Chondrocyte (in vitro differentiated cells): ENCODE data around the gene GOSR2. TPM values are rescaled to one million over a fixed set of nuclear protein-coding genes. Genes with fewer than 3 reads are reported as not detected.
"Not testable (repeated sequence)": the region's sequence is repeated elsewhere in the genome, so short reads cannot be mapped to it uniquely, and the experiment has no call there.

ENCODE experiments used
- DNase-seq: peaks from one replicate; pipeline ENCODE4 v3.0.0; 2021; ENCODE audit warnings: mixed read lengths, low spot score
- H3K27ac Mint-ChIP-seq: one replicate; pipeline ENCODE4 v1.8.0; 2021; ENCODE audit warnings: mild to moderate bottlenecking, moderate library complexity, mixed read lengths; ENCODE audit not compliant: unreplicated experiment
- H3K27me3 Mint-ChIP-seq: 2 replicates; pipeline ENCODE4 v1.8.0; 2021; ENCODE audit warnings: low read depth, mixed read lengths
- H3K36me3 Mint-ChIP-seq: 2 replicates; pipeline ENCODE4 v1.8.0; 2021; ENCODE audit warnings: low read depth, mixed read lengths
- H3K4me1 Mint-ChIP-seq: 2 replicates; pipeline ENCODE4 v1.8.0; 2021; ENCODE audit warnings: low read depth, mild to moderate bottlenecking, mixed read lengths
- H3K4me3 Mint-ChIP-seq: one replicate; pipeline ENCODE4 v1.8.0; 2021; ENCODE audit warnings: mild to moderate bottlenecking, moderate library complexity, mixed read lengths; ENCODE audit not compliant: unreplicated experiment
- H3K9me3 Mint-ChIP-seq: 2 replicates; pipeline ENCODE4 v1.8.0; 2021; ENCODE audit warnings: low read depth, mixed read lengths
- CTCF ChIP-seq: fragments of 200-600 bp; sonication (generic); IDR thresholded peaks from 2 replicates; pipeline ENCODE4 v1.5.0; 2021; ENCODE audit warnings: antibody characterized with exemption, mild to moderate bottlenecking, moderate library complexity
- total RNA-seq: library from RNA; stranded (reverse); gene quantifications from 3 replicates; pipeline ENCODE4 v1.2.1, GENCODE V29; 2021

GOSR2 gene
- total RNA-seq, 1 donor from 2014 or later, result 56.5 TPM

DNA sequence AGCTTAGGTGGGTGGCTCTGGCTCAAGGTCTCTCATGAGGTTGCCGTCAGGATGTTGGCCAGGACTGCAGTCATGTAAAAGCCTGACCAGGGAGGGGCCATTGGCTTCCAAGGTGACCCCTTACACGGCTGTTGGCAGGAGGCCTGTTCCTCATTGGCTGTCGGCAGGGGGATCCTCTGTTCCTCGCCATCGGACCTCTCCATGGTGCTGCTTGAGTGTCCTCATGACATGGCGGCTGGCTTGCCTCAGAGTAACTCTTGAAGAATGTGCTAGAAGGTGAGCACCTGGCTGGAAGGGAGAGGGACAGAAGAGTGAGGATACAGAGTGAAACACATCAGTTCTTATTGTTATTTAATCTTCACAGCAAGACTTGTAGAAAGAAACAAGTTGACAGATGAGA is 60.8 kb downstream of the GOSR2 start:
- DNase-seq, result no peak
- Mint-ChIP-seq H3K36me3 (no peaks in the 10 kb centered on the region), H3K9me3 (peaks cover 4% of the 10 kb centered on the region), H3K4me1 (peaks cover 3% of the 10 kb centered on the region), H3K27me3 (peaks cover 32% of the 10 kb centered on the region), H3K4me3 (no peak overlapping the region), H3K27ac (no peak overlapping the region)
- TF ChIP-seq CTCF, result no peak

DNA sequence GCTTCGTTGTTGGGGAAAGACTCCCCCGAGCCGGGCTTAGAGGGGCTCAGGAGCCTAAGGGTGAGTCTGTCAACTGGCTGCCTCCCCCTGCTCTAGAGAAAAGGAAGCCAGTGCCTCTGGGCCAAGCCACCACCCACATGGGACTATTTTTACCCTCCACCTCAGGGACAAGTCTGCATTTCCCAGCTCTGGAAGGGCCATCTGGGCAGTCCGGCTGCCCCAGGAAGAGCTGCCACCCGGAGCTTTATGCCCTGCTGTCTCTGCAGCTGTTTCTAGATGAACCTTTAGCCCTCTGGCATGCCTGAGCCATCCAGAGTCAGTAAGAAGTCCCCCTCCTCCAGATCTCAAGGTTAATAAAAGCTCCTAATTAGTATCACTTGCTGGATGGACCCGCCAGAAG is 61.4 kb downstream of the GOSR2 start:
- Mint-ChIP-seq H3K27me3 (peaks cover 33% of the 10 kb centered on the region), H3K9me3 (peaks cover 4% of the 10 kb centered on the region), H3K4me3 (no peak overlapping the region), H3K36me3 (no peaks in the 10 kb centered on the region), H3K4me1 (peaks cover 2% of the 10 kb centered on the region), H3K27ac (no peak overlapping the region)
- no peak for DNase-seq
- TF ChIP-seq CTCF, result no peak

DNA sequence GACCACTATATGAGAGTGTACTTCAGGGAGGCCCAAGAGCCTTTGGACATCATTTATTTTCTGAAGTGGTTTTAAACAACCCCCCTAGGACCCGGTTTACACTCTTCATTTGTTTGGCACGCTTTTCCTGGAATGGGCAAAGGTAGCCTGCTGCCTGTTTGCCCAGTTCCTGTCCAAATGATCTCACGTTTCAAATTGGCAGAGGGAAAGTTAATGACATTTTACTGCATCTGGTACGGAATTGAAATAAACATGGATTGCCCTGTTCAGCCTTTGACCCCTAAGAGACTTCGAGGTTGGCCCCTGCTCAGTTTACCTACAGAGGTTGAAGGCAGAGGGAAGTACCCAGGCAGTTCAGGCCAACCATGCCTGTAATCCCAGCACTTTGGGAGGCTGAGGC is 61.9 kb downstream of the GOSR2 start:
- Mint-ChIP-seq H3K27ac (no peak overlapping the region), H3K36me3 (no peaks in the 10 kb centered on the region), H3K27me3 (peaks cover 33% of the 10 kb centered on the region), H3K4me1 (no peaks in the 10 kb centered on the region), H3K4me3 (no peak overlapping the region), H3K9me3 (peaks cover 4% of the 10 kb centered on the region)
- no peak for DNase-seq
- TF ChIP-seq CTCF, result no peak

GRCh38 chr17:46986366-46986765 is 63.4 kb downstream of the GOSR2 start:
- no peak overlapping the region for H3K4me3 Mint-ChIP-seq
- no peak for DNase-seq
- H3K4me1 Mint-ChIP-seq, result no peaks in the 10 kb centered on the region
- H3K36me3 Mint-ChIP-seq, result no peaks in the 10 kb centered on the region
- H3K27me3 Mint-ChIP-seq, result peaks cover 29% of the 10 kb centered on the region
- TF ChIP-seq CTCF, result no peak
- H3K9me3 Mint-ChIP-seq, result peaks cover 4% of the 10 kb centered on the region
- no peak overlapping the region for H3K27ac Mint-ChIP-seq

GRCh38 chr17:46987927-46988326 is 65.0 kb downstream of the GOSR2 start:
- not testable (repeated sequence) for H3K4me3 Mint-ChIP-seq, DNase-seq, H3K9me3 Mint-ChIP-seq, H3K27ac Mint-ChIP-seq, H3K36me3 Mint-ChIP-seq, H3K4me1 Mint-ChIP-seq
- peaks cover 20% of the 10 kb centered on the region for H3K27me3 Mint-ChIP-seq

GRCh38 chr17:46989637-46990431 is 66.9 kb downstream of the GOSR2 start:
- H3K4me1 Mint-ChIP-seq, result no peaks in the 10 kb centered on the region
- no peak for DNase-seq
- no peak for TF ChIP-seq CTCF
- H3K27me3 Mint-ChIP-seq, result peaks cover 19% of the 10 kb centered on the region
- H3K4me3 Mint-ChIP-seq, result no peak overlapping the region
- H3K36me3 Mint-ChIP-seq, result no peaks in the 10 kb centered on the region
- H3K27ac Mint-ChIP-seq, result no peak overlapping the region
- no peaks in the 10 kb centered on the region for H3K9me3 Mint-ChIP-seq
